ENCODE results near the gene SORCS1. TPM values are rescaled to one million over a fixed set of nuclear protein-coding genes. Genes with fewer than 3 reads are reported as not detected.

The SORCS1 gene
- total and polyA plus RNA-seq, 2 experiments from 2014 or later, result 2.9 to 8.9 TPM

- TF ChIP-seq ZNF462 (CRISPR knock-in tag; IDR thresholded peaks at IDR 0.05), result no peak
- no peak for TF ChIP-seq EZH2phosphoT487 (IDR thresholded peaks at IDR 0.05; ENCODE audit: unreplicated experiment)
- TF ChIP-seq ZNF331 (CRISPR knock-in tag; IDR thresholded peaks at IDR 0.05; ENCODE audit: low read depth), result no peak
- TF ChIP-seq POLR2AphosphoS5 (IDR thresholded peaks at IDR 0.05; ENCODE audit: low read depth), result no peak
- no peak for TF ChIP-seq JUNB (IDR thresholded peaks at IDR 0.05; ENCODE audit: unreplicated experiment)
- TF ChIP-seq REST (IDR thresholded peaks at IDR 0.05; ENCODE audit: unreplicated experiment), result no peak
- no peak for TF ChIP-seq ZNF114 (CRISPR knock-in tag; IDR thresholded peaks at IDR 0.05)
Observed at GRCh38 chr10:106820579-106820978, 343.9 kb downstream of the SORCS1 start (continued).

Measured in GM23338 (cell line).